GM19463 (cell line): ENCODE measurements around the gene STRC.
"Not testable (repeated sequence)": the region's sequence is repeated elsewhere in the genome, so short reads cannot be mapped to it uniquely, and the experiment has no call there.

ENCODE experiments used
- ATAC-seq: cut with Tn5 transposase; IDR thresholded peaks from one replicate; pipeline ENCODE4 v1.9.1; 2021; ENCODE audit warnings: mild to moderate bottlenecking, moderate library complexity; ENCODE audit not compliant: unreplicated experiment

The STRC gene

DNA sequence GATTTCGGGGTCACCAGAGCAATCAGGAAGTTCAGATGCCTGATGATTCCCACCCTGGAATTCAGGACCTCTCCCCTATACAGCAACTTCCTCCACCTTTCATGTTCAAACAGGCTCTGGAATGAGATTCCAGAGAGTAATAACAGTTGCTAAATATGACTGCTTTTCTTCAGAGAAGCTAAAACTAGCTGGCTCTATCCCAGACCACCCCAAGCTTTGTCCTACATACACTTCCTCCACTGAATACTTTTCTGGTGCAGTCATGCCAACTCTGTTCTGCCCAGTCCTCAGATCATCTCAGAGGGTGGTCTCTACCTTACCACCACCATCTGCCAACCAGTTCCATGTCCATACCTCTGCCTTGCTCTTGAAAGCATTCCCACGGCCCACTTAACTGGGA lies 52.0 kb downstream of the STRC start:
- ATAC-seq, result not testable (repeated sequence)

DNA sequence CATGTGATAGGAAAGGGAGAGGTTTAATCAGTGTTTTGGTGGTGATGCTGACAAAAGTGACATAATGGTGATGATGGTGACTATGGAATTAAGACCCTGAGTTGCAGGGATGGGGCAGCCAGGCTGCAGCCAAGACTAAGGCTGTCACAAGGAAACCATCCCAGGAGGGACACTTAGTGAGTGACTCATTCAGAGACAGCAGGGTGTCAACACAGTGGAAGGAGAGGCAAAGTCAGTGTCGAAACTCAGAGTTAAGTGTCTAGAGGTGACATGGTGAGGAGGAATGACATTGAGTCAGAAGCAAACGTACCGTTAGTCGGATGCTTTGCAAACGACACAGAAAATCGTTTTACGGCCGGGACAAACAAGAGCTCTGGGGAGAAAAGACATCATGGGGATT lies 54.8 kb downstream of the STRC start:
- not testable (repeated sequence) for ATAC-seq

DNA sequence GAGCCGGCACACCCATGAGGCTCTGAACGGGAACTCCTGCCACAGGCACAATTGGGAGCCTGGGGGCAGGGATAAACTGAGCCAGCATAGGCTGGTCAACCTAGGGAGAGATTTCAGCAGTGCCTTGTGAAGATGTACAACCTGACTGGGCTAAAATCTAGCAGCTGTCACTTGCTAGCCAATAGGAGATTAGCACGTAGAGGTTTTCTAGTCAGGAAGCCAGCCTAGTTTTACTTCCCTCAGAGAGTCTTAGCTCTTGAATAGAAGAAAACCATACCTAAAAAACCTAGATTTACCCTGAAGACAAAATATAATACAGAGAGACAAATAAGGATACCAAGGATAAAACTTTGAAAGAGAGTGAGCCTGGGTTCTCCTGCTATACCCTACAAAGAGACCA lies 55.8 kb downstream of the STRC start:
- not testable (repeated sequence) for ATAC-seq

DNA sequence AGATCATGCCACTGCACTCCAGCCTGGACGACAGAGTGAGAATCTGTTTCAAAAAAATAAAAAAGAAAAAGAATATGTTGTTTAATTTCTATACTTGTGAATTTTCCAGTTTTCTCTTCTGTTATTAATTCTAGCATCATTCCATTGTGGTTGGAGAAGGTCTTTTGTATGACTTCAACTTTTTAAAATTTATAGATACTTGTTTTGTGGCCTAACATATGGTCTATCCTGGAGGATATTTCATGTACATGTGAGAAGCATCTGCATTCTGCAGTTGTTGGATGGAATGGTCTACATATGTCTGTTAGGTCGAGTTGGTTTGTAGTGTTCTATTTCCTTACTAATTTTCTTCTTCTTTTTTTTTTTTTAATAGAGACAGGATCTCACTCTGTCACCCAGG lies 65.6 kb downstream of the STRC start:
- no peak for ATAC-seq

DNA sequence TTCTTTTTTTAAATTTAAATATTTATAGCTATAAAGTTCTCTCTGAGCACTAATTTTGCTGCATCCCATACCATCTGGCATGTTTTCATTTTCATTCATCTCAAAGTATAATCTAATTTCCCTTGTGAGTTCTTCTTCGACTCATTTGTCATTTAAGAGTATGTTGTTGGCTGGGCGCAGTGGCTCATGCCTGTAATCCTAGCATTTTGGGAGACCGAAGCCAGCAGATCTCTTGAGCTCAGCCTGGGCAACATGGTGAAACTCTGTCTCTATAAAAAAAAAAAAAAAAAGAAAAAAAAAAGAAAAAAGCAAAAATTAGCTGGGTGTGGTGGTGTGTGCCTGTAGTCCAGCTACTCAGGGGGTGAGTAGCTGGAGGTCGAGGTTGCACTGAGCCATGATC lies 66.3 kb downstream of the STRC start:
- no peak for ATAC-seq

DNA sequence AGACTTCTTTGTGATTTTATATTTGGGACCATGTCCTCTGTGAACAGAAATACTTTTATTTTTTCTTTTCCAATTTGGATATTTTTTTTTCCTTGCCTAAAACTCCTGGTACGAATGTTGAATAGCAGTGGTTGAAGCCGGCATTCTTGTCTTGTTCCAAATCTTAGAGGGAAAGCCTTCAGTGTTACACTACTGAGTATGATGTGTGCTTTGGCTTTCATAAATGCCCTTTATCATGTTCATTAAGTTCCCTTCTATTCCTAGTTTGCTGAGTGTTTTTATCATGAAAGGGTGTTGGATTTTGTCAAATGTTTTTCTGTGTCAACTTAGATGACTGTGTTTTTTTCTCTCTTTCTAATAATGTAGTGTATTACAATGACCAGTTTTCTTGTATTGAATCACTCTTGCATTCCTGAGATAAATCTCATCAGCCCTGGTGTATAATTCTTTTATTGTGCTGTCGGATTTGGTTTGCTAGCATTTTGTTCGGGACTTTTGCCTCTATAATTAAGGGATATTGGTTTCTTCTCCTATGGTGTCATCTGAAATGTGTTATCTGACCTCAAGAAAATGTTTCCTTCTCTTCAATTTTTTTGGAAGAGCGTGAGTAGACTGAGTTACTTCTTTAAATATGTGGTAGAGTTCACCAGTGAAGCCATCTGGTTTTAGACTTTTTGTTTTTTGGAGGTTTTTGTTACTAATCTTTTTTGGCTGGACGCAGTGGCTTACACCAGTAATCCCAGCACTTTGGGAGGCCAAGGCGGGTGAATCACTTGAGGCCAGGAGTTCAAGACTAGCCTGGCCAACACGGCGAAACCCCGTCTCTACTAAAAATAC lies 67.9 kb downstream of the STRC start:
- no peak for ATAC-seq
